ENCODE results near the gene SELENOF.

SELENOF gene

GRCh38 chr1:86951430-86951829, 37.5 kb upstream of the SELENOF start:
- no peak overlapping the region for H3K4me3 ChIP-seq (ENCODE audit: control insufficient read depth, low read depth, low read length)
- TF ChIP-seq CTCF (conservative IDR thresholded peaks at IDR 0.05; ENCODE audit: control insufficient read depth, insufficient read depth, low read depth, low read length) = no peak
- DNase-seq (ENCODE audit: low read depth) = no peak

- H3K4me3 ChIP-seq (ENCODE audit: control insufficient read depth, low read depth, low read length) = no peak overlapping the region
- no peak for DNase-seq (ENCODE audit: low read depth)
- no peak for TF ChIP-seq CTCF (conservative IDR thresholded peaks at IDR 0.05; ENCODE audit: control insufficient read depth, insufficient read depth, low read depth, low read length)
Observed at GRCh38 chr1:86950712-86951419, 36.9 kb upstream of the SELENOF start.

- no peak for DNase-seq (ENCODE audit: low read depth)
- H3K4me3 ChIP-seq (ENCODE audit: control insufficient read depth, low read depth, low read length) = no peak overlapping the region
- no peak for TF ChIP-seq CTCF (conservative IDR thresholded peaks at IDR 0.05; ENCODE audit: control insufficient read depth, insufficient read depth, low read depth, low read length)
Observed at GRCh38 chr1:86948212-86948611, 34.3 kb upstream of the SELENOF start.

- TF ChIP-seq CTCF (conservative IDR thresholded peaks at IDR 0.05; ENCODE audit: control insufficient read depth, insufficient read depth, low read depth, low read length) = no peak
- no peak for DNase-seq (ENCODE audit: low read depth)
- no peak overlapping the region for H3K4me3 ChIP-seq (ENCODE audit: control insufficient read depth, low read depth, low read length)
Observed at GRCh38 chr1:86942743-86943142, 28.8 kb upstream of the SELENOF start.

- no peak overlapping the region for H3K4me3 ChIP-seq (ENCODE audit: control insufficient read depth, low read depth, low read length)
- DNase-seq (ENCODE audit: low read depth) = no peak
- no peak for TF ChIP-seq CTCF (conservative IDR thresholded peaks at IDR 0.05; ENCODE audit: control insufficient read depth, insufficient read depth, low read depth, low read length)
Observed at GRCh38 chr1:86942042-86942441, 28.1 kb upstream of the SELENOF start.

GRCh38 chr1:86940599-86940998, 26.7 kb upstream of the SELENOF start:
- no peak for TF ChIP-seq CTCF (conservative IDR thresholded peaks at IDR 0.05; ENCODE audit: control insufficient read depth, insufficient read depth, low read depth, low read length)
- no peak for DNase-seq (ENCODE audit: low read depth)
- H3K4me3 ChIP-seq (ENCODE audit: control insufficient read depth, low read depth, low read length) = no peak overlapping the region

GRCh38 chr1:86939406-86939805, 25.5 kb upstream of the SELENOF start:
- no peak overlapping the region for H3K4me3 ChIP-seq (ENCODE audit: control insufficient read depth, low read depth, low read length)
- TF ChIP-seq CTCF (conservative IDR thresholded peaks at IDR 0.05; ENCODE audit: control insufficient read depth, insufficient read depth, low read depth, low read length) = no peak
- DNase-seq (ENCODE audit: low read depth) = no peak
